Ishikawa (cell line): ENCODE measurements around the gene RPTOR.
A peak's percentile ranks its signal among the peaks of the same experiment; 100 is the strongest.

Experiments used
- CEBPB ChIP-seq: IDR thresholded peaks from 2 replicates; pipeline ENCODE4 v1.6.1; 2012
- CREB1 ChIP-seq: IDR thresholded peaks from 2 replicates; pipeline ENCODE4 v1.6.1; 2012; ENCODE audit warnings: low read depth
- EGR1 ChIP-seq: IDR thresholded peaks from 2 replicates; pipeline ENCODE4 v1.6.1; 2012
- EP300 ChIP-seq: IDR thresholded peaks from 2 replicates; pipeline ENCODE4 v1.6.1; 2012; ENCODE audit warnings: borderline replicate concordance
- FOXM1 ChIP-seq: IDR thresholded peaks from 2 replicates; pipeline ENCODE4 v1.6.1; 2012; ENCODE audit warnings: low read depth, borderline replicate concordance
- MAX ChIP-seq: IDR thresholded peaks from 2 replicates; pipeline ENCODE4 v1.6.1; 2012
- NFIC ChIP-seq: IDR thresholded peaks from 2 replicates; pipeline ENCODE4 v1.6.1; 2012
- RAD21 ChIP-seq: IDR thresholded peaks from 2 replicates; pipeline ENCODE4 v1.6.1; 2012; ENCODE audit warnings: low read depth
- TAF1 ChIP-seq: IDR thresholded peaks from 2 replicates; pipeline ENCODE4 v1.6.1; 2012; ENCODE audit warnings: low read depth, mild to moderate bottlenecking
- YY1 ChIP-seq: IDR thresholded peaks from 2 replicates; pipeline ENCODE4 v1.6.1; 2012; ENCODE audit warnings: low read depth
- ZBTB7A ChIP-seq: IDR thresholded peaks from 2 replicates; pipeline ENCODE4 v1.6.1; 2012; ENCODE audit warnings: low read depth
- TF ChIP-seq, protein P1 (sequence below): IDR thresholded peaks from 2 replicates; pipeline ENCODE4 v1.6.1; 2012; ENCODE audit warnings: low read depth, mild to moderate bottlenecking

GRCh38 chr17:80981062-80981902, 436.6 kb downstream of the RPTOR start:
- TF ChIP-seq EP300 (no peak), FOXM1 (no peak), MAX (no peak), TAF1 (no peak), CEBPB (no peak), YY1 (no peak), CREB1 (no peak), RAD21 (peak; percentile 76), ZBTB7A (peak; percentile 97), NFIC (no peak), EGR1 (no peak)
- TF ChIP-seq, protein P1, sequence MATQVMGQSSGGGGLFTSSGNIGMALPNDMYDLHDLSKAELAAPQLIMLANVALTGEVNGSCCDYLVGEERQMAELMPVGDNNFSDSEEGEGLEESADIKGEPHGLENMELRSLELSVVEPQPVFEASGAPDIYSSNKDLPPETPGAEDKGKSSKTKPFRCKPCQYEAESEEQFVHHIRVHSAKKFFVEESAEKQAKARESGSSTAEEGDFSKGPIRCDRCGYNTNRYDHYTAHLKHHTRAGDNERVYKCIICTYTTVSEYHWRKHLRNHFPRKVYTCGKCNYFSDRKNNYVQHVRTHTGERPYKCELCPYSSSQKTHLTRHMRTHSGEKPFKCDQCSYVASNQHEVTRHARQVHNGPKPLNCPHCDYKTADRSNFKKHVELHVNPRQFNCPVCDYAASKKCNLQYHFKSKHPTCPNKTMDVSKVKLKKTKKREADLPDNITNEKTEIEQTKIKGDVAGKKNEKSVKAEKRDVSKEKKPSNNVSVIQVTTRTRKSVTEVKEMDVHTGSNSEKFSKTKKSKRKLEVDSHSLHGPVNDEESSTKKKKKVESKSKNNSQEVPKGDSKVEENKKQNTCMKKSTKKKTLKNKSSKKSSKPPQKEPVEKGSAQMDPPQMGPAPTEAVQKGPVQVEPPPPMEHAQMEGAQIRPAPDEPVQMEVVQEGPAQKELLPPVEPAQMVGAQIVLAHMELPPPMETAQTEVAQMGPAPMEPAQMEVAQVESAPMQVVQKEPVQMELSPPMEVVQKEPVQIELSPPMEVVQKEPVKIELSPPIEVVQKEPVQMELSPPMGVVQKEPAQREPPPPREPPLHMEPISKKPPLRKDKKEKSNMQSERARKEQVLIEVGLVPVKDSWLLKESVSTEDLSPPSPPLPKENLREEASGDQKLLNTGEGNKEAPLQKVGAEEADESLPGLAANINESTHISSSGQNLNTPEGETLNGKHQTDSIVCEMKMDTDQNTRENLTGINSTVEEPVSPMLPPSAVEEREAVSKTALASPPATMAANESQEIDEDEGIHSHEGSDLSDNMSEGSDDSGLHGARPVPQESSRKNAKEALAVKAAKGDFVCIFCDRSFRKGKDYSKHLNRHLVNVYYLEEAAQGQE = no peak
